Small intestine (tissue), 7 donors: ENCODE measurements around the gene LSS. TPM values are rescaled to one million over a fixed set of nuclear protein-coding genes. Genes with fewer than 3 reads are reported as not detected.
"Not testable (repeated sequence)": the region's sequence is repeated elsewhere in the genome, so short reads cannot be mapped to it uniquely, and the experiment has no call there.

Experiments used
- DNase-seq, 2 donors: peaks; one replicate each; pipeline versions ENCODE4 v3.0.0 to v3.0.0-alpha.2; 2013
- FAIRE-seq: peaks from 2 replicates; lab custom pipeline; 2012; peaks lifted over from hg19 to GRCh38; lab: Jason Lieb, UNC
- H3K27ac ChIP-seq, 3 donors: one replicate each; pipeline ENCODE4 v1.5.1; 2013; ENCODE audit warnings: low read length in 2 of 3, mild to moderate bottlenecking in 2 of 3, control low read depth in 1 of 3, inconsistent platforms in 1 of 3, low read depth in 1 of 3, moderate library complexity in 1 of 3
- H3K27me3 ChIP-seq, 3 donors: one replicate each; pipeline ENCODE4 v1.6.1; 2013; ENCODE audit warnings: low read length in 3 of 3, inconsistent platforms in 1 of 3; ENCODE audit not compliant: control insufficient read depth in 3 of 3, insufficient read depth in 3 of 3
- H3K36me3 ChIP-seq, 3 donors: one replicate each; pipeline ENCODE4 v1.6.1; 2013; ENCODE audit warnings: low read length in 3 of 3, inconsistent platforms in 1 of 3, low read depth in 1 of 3, mild to moderate bottlenecking in 1 of 3, moderate library complexity in 1 of 3; ENCODE audit not compliant: control insufficient read depth in 3 of 3, insufficient read depth in 2 of 3
- H3K4me1 ChIP-seq, 3 donors: one replicate each; pipeline ENCODE4 v1.6.1; 2013; ENCODE audit warnings: low read length in 2 of 3, inconsistent platforms in 1 of 3, low read depth in 1 of 3, mild to moderate bottlenecking in 1 of 3, moderate library complexity in 1 of 3; ENCODE audit not compliant: control insufficient read depth in 3 of 3, insufficient read depth in 2 of 3
- H3K4me3 ChIP-seq, 3 donors: one replicate each; pipeline ENCODE4 v1.5.1; 2013; ENCODE audit warnings: low read length in 3 of 3, control low read depth in 1 of 3, inconsistent platforms in 1 of 3, low read depth in 1 of 3, mild to moderate bottlenecking in 1 of 3, moderate library complexity in 1 of 3
- H3K9me3 ChIP-seq, 2 donors: one replicate each; pipeline ENCODE4 v1.6.1; 2013; ENCODE audit warnings: low read depth in 1 of 2, low read length in 1 of 2; ENCODE audit not compliant: control insufficient read depth in 2 of 2, insufficient read depth in 1 of 2
- WGBS, 3 donors: extraction: QIAGEN DNeasy Blood & Tissue Kit; methylation state at CpG; one replicate each; pipeline ENCODE4 v1.1.7; 2013; 5-methylcytosine and 5-hydroxymethylcytosine counted together
- polyA plus RNA-seq, 4 donors: library from polyadenylated mRNA; stranded (reverse) in 3 of 4; unstranded in 1 of 4; fragments of 200-250 nt in 3 of 4; fragments of 120-200 nt in 1 of 4; gene quantifications; one replicate each; pipeline versions ENCODE4 v1.2.1 to v1.2.3, GENCODE V29; 2013
- donor health status: healthy with polysubstance abuse.
- donor health status: control.
- donor health status: control.
- donor health status: Bipolar disorder and iron deficiency.
- donor health status: healthy.

LSS gene
- polyA plus RNA-seq, 4 donors = 13.2 to 42.1 (median 26.0) TPM

- H3K36me3 ChIP-seq, FAIRE-seq, DNase-seq, H3K4me3 ChIP-seq, H3K9me3 ChIP-seq, H3K4me1 ChIP-seq, H3K27me3 ChIP-seq, H3K27ac ChIP-seq: not testable (repeated sequence)
- 64 to 81% (median 77%) methylated on average over 1 of the region's 1 CpG for WGBS, 3 donors
Measured at GRCh38 chr21:46170436-46171193, 58.0 kb downstream of the LSS start.

GRCh38 chr21:46168659-46169386 is 59.8 kb downstream of the LSS start:
- no peak overlapping the region for H3K4me3 ChIP-seq
- H3K36me3 ChIP-seq = peaks cover 0 to 4% (median 0%) of the 10 kb centered on the region in 3 donors
- H3K27ac ChIP-seq = peak overlapping the region in 1 of 3 donors; percentile 17
- peaks cover 0 to 5% of the 10 kb centered on the region in 2 donors for H3K9me3 ChIP-seq
- 66 to 79% (median 70%) methylated on average over 8 of the region's 8 CpGs for WGBS, 3 donors
- no peaks in the 10 kb centered on the region for H3K27me3 ChIP-seq
- DNase-seq (no peak), FAIRE-seq (no peak)
- no peaks in the 10 kb centered on the region for H3K4me1 ChIP-seq

GRCh38 chr21:46168238-46168637 is 60.3 kb downstream of the LSS start:
- Histone ChIP-seq H3K9me3 (no peaks in the 10 kb centered on the region), H3K4me3 (no peak overlapping the region), H3K27ac (peak overlapping the region in 1 of 3 donors; percentile 17), H3K36me3 (peaks cover 0 to 4% (median 0%) of the 10 kb centered on the region in 3 donors), H3K4me1 (no peaks in the 10 kb centered on the region), H3K27me3 (no peaks in the 10 kb centered on the region)
- DNase-seq (no peak), FAIRE-seq (no peak)
- WGBS, 3 donors = 84 to 94% (median 89%) methylated on average over 14 of the region's 14 CpGs

GRCh38 chr21:46165098-46165497 is 63.5 kb downstream of the LSS start:
- no peak overlapping the region for H3K4me3 ChIP-seq
- H3K27ac ChIP-seq = no peak overlapping the region
- no peaks in the 10 kb centered on the region for H3K9me3 ChIP-seq
- peaks cover 0 to 3% (median 0%) of the 10 kb centered on the region in 3 donors for H3K27me3 ChIP-seq
- FAIRE-seq = no peak
- no peak for DNase-seq
- H3K4me1 ChIP-seq = no peaks in the 10 kb centered on the region
- peaks cover 0 to 7% (median 0%) of the 10 kb centered on the region in 3 donors for H3K36me3 ChIP-seq

GRCh38 chr21:46163380-46163779 is 65.2 kb downstream of the LSS start:
- no peak for DNase-seq
- peaks cover 0 to 5% (median 0%) of the 10 kb centered on the region in 3 donors for H3K36me3 ChIP-seq
- H3K27ac ChIP-seq = no peak overlapping the region
- no peak for FAIRE-seq
- no peaks in the 10 kb centered on the region for H3K9me3 ChIP-seq
- WGBS, 3 donors = 72 to 95% (median 88%) methylated on average over 4 of the region's 4 CpGs
- H3K4me3 ChIP-seq = no peak overlapping the region
- H3K4me1 ChIP-seq = no peaks in the 10 kb centered on the region
- H3K27me3 ChIP-seq = peaks cover 0 to 3% (median 0%) of the 10 kb centered on the region in 3 donors

- Histone ChIP-seq H3K27ac (no peak overlapping the region), H3K4me1 (no peaks in the 10 kb centered on the region), H3K4me3 (no peak overlapping the region), H3K27me3 (peaks cover 0 to 3% (median 0%) of the 10 kb centered on the region in 3 donors), H3K9me3 (no peaks in the 10 kb centered on the region), H3K36me3 (peaks cover 0 to 5% (median 0%) of the 10 kb centered on the region in 3 donors)
- DNase-seq = no peak
- FAIRE-seq = no peak
- WGBS, 3 donors = 77 to 90% (median 85%) methylated on average over 60 to 72 of the region's 72 CpGs
Measured at GRCh38 chr21:46161633-46162592, 66.7 kb downstream of the LSS start.

- Histone ChIP-seq H3K27me3 (peaks cover 0 to 3% (median 0%) of the 10 kb centered on the region in 3 donors), H3K4me3 (no peak overlapping the region), H3K27ac (no peak overlapping the region), H3K36me3 (peaks cover 0 to 5% (median 0%) of the 10 kb centered on the region in 3 donors), H3K9me3 (no peaks in the 10 kb centered on the region), H3K4me1 (no peaks in the 10 kb centered on the region)
- DNase-seq (no peak), FAIRE-seq (no peak)
- WGBS, 3 donors = 84 to 96% (median 90%) methylated on average over 49 to 72 of the region's 72 CpGs
Measured at GRCh38 chr21:46160907-46161632, 67.5 kb downstream of the LSS start.
